Measurements from ENCODE around the gene CRHBP.

DNA sequence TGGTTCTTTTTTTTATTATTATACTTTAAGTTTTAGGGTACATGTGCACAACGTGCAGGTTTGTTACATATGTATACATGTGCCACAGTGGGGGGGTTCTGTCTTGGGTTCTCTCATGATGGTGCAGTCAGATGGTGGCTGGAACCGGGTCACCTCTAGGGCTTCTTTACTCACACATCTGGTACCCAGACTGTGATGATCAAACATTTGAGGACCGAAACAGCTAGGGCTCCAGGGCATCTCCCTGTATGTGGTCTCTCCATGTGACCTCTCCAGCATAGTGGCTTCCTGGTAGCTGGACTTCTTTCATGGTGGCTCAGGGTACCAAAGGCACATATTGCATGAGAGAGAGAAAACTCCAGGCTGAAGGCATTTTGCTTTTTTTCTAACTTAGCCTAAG lies 9.8 kb upstream of the CRHBP start:
- TF ChIP-seq POLR2A (IDR thresholded peaks at IDR 0.05), result no peak
- TF ChIP-seq, protein P1, sequence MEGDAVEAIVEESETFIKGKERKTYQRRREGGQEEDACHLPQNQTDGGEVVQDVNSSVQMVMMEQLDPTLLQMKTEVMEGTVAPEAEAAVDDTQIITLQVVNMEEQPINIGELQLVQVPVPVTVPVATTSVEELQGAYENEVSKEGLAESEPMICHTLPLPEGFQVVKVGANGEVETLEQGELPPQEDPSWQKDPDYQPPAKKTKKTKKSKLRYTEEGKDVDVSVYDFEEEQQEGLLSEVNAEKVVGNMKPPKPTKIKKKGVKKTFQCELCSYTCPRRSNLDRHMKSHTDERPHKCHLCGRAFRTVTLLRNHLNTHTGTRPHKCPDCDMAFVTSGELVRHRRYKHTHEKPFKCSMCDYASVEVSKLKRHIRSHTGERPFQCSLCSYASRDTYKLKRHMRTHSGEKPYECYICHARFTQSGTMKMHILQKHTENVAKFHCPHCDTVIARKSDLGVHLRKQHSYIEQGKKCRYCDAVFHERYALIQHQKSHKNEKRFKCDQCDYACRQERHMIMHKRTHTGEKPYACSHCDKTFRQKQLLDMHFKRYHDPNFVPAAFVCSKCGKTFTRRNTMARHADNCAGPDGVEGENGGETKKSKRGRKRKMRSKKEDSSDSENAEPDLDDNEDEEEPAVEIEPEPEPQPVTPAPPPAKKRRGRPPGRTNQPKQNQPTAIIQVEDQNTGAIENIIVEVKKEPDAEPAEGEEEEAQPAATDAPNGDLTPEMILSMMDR (IDR thresholded peaks at IDR 0.05), result no peak

All from uterus (tissue), 2 donors.